CD4-positive, alpha-beta T cell treated with Interleukin-17A for 1 hour (primary cell): ENCODE measurements around the gene ELMO1.
"Not testable (repeated sequence)": the region's sequence is repeated elsewhere in the genome, so short reads cannot be mapped to it uniquely, and the experiment has no call there.

Experiments used
- DNase-seq: peaks from one replicate; pipeline ENCODE4 v3.0.0-alpha.2; 2020

Gene ELMO1

DNA sequence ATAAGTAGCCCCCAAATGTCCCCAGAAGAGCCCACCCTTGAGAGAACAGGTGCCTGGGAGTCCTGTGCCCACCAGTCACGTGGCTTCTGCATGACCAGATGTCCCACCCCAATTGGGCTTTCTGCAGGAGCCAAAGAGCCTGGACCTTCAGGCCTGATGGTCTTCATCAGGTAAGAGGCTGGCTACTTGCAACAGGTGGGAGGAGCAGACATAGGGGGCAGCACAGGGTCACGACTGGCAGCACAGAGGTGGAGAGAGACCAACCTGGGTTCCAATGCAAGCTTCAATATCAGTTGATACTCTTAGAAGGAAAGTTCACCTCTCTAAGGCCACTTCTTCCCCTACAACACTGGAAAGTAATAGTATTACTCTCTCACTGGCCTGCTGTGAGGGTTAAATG, 288.0 kb downstream of the ELMO1 start:
- DNase-seq = no peak

DNA sequence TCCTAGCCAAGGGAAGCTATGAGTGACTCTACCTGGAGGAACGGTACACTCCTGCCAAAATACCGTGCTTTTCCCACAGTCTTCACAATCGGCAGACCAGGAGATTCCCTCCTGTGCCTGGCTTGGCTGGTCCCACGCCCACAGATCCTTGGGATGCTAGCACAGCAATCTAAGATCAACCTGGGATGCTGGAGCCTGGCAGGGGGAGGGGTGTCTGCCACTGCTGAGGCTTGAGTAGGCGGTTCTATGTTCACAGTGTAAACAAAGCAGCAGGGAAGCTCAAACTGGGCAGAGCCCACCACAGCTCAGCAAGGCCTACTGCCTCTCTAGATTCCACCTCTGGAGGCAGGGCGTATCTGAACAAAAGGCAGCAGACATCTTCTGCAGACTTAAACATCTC, 295.3 kb downstream of the ELMO1 start:
- DNase-seq = no peak

DNA sequence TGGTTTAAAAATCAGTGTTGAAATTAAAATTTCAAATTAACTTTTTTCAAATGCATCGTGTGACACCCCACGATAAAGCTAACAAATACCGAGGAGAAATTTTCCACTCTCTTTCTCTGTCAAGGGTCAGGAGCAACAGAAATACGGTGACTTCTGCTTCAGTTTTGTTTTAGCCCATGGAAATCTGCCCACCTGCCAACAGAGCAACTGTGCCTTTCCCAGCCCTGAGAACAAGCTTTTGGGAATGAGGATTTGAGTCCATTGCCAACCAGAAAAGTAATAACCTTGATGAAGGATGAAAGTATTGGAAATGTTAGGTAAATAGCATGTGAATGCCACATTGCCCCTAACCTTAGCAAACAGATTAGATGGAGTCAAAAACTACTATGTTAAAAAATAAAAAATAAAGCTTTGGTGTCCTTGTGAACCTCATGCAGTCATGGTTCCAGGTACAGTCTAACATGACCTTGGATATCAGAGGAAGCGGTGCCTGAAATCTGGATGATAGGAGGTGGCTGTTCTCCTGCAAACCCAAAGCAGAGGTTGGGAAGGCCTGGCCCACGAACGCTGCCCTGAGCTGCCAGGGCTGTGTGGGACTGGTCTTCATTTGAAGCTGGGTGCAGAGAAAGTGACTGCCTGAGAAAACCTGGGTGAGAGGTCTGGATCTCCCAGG, 296.8 kb downstream of the ELMO1 start:
- DNase-seq = no peak

DNA sequence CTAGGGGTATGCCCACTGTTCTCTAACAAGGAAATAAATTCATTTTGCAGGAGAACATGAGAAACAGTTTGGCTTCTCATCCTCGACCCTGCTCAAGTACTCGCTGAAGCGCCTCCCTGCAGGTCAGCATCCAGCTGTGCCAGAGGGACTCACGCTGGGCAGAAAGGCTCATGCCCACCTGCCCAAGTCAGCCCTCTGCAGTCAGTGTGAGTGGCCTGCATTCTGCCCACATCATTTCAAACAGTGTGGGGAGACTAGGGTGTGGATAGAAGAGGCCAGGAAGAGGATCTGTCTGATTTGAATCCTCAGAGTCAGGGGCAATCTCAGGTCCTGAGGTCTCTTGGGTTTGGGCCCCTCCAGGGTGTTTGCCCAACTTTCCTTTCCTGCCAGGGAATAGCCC, 297.8 kb downstream of the ELMO1 start:
- DNase-seq = no peak

DNA sequence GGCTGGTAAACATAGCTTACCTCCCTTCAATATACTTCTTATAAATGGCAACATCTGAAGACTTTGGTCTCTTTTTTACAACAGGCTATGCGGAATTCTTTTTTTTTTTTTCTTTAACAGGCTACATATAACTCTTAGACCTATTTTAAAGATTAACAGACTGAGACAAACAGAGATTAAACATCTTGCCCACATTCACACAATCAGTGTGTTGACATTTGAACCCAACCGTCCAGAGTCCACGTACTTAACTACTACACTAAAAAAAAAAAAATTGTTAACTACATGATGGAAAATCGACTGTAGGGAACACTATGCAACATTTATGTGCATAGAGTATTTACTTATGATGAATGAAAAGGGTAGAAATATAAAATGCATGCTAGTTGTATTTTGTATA, 298.5 kb downstream of the ELMO1 start:
- DNase-seq = no peak

DNA sequence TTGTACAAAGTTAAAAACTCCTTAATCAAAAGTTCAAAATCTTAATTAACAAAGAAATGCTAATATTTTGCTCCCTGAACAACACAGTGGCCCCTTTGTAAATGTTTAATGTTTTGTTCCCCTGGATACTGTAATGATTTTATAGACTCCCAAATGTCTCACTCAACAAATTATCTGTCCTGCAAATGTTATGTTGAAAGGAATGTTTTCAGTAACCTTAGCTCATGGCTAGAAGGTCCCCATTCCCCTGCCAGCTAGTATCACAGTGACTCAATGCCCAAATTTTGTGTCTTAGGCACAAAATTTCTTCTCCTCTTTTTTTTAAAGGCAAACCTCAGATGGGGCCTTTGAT, 298.9 kb downstream of the ELMO1 start:
- no peak for DNase-seq

DNA sequence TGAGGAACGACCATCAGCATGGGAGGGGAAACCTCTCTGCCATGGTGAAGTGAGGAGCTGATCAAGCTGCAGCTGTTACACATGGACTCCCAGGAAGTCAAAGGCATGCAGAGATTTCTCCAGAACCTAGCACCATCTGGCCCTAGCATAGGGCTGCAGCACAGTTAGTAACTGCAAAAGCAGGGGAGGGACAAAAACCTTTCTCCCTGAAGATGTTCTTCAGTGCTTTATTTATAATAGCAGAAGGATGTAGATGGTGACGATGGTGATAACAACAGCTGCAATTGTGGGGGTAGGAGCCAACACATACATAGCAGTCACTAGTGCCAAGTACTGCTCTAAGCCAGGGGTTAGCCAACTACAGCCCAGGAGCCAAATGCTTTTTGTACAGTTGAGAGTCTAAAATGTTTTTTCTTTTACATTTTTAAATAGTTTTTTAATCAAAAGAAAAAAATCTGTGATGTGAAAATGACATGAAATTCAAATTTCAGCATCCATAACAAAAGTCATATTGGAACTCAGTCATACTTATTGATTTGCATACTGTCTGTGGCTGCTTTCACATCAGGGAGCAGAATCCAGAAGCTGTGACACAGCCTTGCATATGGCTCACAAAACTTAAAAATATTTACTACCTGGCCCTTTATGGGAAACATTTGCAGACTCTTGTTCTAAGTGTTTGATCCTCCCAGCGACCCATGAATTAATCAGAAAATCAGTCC, 299.5 kb downstream of the ELMO1 start:
- DNase-seq = no peak

DNA sequence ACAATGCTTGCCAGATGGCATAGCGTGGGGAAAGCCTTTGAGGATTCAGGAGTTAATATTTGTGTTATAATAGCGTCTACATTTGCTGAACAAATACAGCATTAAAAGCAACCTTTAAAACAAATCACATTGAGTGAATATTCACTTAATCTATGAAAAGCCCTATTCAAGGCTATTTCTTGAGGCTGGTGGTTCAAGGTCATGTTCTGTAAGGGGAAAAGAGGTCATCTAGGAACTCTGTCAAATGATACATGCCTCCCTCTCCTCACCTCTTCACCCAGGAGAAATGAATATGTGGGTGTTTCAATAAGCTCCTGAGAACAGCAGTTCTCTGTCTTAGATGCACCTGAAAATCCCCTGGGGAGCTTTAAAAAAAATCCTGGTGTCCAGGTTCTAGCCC, 303.0 kb downstream of the ELMO1 start:
- no peak for DNase-seq

DNA sequence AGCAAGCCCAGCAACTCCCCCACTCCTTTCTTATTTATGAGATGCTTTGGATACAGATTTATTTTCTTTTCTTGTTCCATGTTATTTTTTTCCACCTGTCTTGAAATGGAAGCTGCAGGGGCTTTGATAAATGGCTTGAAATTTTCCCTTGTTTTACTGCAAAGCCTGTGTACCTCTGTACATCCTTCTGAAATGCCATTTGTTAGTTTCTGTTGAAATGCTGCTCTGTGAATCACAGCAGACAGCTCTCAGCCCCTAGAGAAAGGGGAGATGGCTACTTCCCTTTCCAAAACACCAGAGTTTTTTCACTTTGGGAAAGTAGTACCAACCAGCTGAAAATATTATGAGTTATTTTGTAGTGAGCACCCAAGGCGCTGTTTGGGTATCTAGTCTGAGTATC, 304.2 kb downstream of the ELMO1 start:
- no peak for DNase-seq

DNA sequence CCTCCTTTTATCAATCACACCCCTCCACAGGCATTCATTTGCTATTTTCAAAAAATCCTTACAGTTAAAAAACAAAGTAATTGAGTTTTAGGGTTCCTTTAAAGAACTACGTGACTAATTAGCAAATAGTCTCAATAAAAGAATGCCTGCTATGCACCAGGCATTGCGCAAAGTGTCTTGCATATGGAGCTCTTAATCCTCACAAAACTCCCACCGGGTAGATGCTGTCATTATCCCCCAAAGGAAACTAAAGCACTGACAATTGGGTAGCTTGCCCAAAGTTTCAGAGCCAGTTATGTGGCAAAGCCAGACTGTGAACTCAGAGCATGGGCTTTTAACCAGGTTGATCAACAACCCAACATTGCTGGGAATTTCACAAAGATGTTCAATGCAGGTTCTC, 305.7 kb downstream of the ELMO1 start:
- no peak for DNase-seq

DNA sequence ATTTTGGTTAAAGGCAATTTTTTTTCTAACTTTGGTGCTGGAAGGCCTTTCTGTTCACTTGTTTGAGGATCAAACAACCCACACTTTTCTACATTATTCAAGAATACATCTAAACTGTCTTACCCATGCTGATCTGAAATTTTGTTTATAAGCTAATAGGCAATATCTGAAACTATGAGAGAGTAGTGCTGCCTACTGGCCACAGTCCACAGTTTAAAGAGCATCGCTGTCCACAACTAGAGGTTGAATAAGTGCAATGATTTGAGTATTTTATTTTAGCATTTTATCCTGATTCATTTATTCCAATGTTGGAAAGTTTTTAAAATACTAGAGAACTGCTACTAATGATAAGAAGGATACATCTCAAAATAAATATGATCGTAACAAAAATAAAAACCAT, 306.9 kb downstream of the ELMO1 start:
- no peak for DNase-seq

DNA sequence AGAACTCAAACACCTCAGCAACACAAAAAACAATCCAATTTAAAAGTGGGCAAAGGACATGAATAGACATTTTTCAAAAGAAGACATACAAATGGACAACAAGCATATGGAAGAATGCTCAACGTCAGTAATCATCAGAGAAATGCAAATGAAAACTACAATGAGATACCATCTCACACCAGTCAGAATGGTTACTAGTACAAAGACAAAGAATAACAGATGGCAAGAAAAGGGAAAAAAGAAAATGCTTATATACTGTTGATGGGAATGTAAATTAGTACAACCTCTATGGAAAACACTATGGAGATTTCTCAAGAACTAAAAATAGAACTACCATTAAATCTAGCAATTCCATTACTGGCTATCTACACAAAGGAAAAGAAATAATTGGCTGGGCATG, 314.8 kb downstream of the ELMO1 start:
- DNase-seq = not testable (repeated sequence)

DNA sequence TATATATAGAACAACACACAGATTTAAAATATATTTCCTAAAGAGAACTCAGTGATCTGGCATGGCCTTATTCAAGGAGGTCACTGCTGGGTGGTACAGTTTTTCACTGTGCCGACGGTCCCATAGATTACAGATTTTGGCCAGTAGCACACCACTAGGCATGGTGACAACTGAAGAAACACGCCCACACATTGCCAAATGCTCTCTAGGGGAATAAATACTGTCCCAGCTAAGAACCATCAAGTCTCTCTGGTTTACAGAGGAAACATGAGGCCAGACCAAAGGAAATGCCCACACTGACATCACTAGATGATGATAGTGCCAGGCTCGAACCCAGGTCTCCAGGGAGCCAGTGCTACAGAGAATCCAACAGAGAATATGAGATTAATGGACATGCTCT, 316.8 kb downstream of the ELMO1 start:
- no peak for DNase-seq

DNA sequence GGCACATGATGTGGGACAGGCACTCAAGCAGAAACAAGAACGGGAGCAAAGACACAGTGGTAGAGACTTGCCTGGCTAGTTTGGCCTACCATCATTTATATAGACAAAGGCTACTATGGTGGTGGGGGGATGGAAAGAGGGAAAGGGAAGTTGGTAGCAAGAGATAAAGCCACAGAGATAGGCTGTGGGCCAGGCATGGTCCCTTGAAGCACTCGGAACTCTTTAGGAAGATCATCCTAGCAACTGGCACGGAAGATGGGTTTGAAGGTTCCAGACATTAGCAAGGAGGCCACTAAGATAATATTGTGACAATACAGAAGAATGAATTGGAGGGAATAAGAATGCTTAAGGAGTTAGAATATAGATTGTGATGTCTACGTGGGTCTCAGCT, 319.6 kb downstream of the ELMO1 start:
- DNase-seq = no peak

DNA sequence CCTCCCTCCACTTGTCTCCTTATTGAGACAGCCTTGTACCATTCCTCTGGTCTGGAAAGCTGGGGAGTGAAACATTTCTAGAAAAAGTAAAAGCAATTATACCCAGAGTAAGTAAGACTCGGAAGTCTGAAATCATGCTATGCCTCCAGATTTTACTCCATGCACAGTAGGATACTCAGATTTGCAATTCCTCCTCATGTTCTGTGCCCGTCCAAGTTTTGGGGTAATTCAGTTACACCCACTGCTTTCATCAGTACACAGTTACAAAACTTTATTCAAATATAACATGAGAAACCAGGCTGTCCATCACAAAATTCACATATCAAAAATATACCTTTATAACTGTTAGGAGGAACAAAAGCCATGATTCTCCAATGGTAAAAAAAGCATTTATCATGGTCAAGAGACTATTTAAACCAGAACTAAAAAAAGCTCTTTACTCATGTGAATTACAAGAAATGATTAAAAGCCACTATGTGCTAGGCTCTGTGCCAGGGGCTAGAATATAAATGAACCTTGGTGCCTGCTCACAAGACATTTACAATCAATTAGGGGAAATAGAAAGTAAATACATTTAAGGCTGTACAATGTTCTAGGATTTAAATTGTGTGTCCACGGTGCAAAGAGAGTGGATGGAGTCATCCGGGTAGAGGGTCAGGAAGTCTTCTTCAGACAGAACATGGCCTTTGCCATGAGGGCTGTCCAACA, 320.2 kb downstream of the ELMO1 start:
- no peak for DNase-seq

DNA sequence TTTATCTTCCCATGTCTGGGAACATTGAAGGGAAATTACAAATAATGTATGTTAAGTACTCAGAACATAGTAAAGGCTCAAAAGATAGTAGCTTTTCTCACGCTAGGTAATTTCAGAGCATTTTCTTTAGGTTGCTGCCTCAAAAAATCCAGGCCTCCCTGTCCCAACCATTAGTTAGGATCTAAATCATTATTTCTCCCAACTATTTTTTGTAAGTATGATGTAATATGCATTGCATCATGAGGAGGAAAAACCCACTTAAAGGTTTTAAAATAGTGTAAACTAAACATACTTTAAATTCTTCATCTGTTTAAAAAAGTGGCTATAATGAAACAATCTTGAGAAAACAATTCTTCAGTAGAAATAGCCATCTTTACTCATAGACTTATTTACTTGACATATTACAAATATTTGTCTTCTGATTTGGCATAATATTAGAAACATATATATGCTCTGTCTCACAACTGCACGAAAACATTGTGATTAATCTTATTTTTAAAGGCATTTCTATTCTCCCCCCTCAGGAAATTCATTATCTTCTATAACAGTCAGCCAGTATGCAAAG, 329.3 kb downstream of the ELMO1 start:
- DNase-seq = no peak

DNA sequence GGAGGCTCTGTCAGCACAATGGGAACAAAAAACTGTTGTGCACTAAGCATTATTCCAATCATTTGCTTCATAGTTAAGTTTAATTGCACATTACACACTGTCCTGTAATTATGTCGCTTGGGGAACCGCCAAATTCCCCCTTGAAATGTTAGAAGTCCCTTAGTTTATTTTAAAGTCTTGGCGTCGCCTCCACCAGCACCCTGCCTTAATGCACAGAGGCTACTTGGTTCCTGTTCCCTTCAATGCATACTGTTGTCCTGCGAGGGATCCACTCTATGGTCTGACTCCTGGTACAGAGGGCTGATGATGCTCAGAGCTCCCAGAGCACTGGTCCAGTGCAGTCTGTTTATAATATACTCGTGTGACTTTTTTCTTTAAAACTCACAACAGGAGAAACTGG, 330.7 kb downstream of the ELMO1 start:
- no peak for DNase-seq

DNA sequence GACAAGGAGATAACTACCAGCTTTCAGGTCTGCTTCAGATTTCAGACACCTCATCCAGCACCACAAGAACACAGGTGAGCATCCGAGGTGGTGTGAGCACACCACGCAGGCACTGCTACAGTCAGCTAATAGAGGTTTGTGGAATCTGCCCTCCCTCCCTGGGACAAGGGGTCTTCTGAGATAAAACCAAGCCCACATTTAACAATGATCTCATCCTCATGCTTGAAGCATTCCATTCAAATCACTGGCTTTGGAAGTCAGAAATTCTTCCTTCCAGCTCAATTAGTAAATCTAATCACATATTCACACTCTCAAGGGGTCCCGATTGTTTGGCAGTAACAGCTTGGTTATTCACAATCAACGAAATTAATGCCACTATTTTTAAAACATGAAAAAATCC, 331.4 kb downstream of the ELMO1 start:
- no peak for DNase-seq

DNA sequence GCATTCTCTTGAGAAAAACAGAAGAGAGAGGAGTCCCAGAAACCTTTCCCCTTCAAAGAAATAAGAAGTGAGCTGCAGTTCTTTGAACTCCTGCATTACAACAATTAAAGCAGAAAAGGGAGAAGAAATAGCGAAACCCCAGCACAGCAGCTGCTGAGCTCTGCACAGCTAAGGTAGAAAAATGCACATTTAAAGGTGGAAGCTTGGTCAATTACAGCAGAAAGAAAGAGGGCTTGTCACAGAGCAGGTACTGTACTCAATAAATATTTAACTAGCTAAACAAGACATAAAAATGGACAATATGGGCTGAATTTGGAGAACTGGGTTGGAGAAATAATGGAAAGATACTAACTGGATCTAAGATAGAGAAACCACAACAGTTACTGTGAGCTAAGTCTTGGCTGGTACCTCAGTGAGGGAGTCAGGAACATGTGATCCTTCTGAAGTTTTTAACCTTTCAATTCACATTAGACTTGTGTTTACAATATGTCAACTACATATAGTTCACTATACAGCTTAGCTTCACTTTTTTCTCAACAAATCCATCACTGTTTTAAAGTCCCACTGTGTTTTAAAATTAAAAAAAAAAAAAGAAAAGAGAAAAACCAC, 332.5 kb downstream of the ELMO1 start:
- no peak for DNase-seq

DNA sequence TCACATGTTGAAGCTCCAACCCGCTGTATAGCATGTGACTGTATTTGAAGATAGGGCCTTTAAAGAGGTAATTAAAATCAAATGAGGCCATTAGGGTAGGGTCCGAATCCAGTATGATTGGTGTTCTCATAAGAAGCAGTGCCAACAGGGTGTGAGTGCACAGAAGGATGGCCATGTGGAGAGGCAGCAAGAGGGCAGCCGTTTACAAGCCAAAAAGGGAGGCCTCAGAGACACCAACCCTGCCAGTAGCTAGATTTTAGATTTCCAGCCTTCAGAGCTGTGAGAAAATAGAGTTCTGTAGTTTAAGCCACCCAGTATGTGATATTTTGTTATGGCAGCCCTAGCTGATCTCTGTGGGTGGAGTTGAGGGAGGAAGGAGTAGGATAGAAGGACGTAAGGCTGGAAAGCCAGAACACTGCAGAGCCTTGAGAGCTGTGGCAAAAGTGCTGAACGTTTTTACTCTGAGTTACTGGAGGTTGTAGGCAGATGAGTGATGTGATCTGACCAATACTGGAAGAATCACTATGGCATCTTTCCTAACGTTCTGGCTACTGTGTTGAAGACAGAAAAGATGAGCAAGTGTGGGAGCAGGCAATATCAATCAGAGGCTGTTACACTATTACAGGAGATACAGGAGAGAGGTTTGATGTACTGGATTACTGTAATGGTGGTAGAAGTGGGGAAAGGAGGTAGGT, 334.9 kb downstream of the ELMO1 start:
- DNase-seq = no peak

DNA sequence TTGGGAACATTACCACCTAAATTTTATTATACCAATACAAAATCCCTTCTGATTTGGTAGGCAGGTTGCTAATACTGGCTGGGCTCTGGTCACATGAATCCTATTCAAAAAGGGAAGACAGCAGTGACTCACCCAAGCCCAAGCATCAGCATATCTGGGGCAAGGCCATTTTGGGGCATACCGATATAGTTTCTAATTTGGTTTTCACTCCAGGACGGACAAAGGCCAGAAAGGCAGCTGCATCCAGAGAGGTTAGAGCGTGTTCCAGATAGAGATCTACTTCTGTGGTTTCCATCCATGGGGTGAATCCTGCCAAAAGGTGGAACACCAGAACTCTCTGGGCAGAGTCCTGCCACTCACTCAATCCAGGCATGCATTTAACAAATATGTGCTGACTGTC, 335.8 kb downstream of the ELMO1 start:
- DNase-seq = no peak

DNA sequence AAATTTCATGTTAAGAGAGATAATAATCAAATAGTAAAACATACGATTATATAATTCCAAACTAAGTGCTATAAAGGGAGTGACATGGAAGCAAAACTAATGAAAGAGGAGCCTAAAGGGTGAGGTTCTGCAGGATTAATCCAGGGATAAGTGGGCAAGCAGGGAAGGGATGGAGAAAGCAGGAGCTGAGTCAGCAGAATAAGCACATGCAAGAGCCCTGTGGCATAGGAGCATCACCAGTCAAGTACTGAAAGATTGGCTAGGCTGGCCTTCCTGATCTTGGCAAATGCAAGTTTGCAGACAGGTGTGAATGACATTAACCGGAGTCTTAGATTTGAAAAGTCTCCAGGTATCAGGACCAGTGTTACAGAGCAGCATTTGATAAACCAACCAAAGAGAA, 336.4 kb downstream of the ELMO1 start:
- no peak for DNase-seq

DNA sequence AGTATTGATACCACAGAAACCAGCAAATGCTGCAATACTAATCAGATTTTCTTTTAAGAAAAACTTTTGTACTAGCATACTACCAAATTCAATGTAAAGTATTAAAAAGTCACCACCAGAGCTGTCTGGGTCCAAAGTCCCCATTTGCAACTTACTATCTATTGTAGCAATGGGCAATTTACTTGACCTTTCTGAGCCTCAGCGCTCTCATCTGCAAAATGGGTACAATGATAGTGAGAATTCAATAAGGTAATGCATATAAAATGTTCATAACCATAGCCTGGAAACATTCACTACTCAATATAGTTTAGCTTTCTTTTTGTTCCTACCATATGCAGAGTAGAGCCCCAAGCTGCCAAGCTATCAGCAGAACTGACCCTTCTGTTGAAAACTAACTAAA, 337.2 kb downstream of the ELMO1 start:
- no peak for DNase-seq
